Measurements from ENCODE around the gene KLHL5.

DNA sequence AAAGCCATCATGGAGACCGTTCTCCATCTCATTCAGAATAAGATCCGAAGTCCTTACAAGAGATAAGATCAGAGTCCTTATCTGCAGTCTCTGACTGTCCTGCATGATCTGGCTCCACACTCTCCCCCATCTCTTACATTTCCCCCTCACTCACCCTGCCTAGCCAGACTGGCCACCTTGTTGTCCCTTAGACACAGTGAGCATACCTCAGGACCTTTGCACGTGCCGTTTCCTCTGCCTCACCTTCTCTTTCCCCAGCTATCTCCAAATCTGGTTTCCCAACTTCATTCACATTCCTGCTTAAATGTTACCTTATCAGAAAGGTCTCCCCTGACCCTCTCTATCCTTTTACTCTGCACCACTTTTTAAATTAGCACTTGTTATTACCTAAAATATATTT, 44.0 kb downstream of the KLHL5 start:
- TF ChIP-seq, protein P1, sequence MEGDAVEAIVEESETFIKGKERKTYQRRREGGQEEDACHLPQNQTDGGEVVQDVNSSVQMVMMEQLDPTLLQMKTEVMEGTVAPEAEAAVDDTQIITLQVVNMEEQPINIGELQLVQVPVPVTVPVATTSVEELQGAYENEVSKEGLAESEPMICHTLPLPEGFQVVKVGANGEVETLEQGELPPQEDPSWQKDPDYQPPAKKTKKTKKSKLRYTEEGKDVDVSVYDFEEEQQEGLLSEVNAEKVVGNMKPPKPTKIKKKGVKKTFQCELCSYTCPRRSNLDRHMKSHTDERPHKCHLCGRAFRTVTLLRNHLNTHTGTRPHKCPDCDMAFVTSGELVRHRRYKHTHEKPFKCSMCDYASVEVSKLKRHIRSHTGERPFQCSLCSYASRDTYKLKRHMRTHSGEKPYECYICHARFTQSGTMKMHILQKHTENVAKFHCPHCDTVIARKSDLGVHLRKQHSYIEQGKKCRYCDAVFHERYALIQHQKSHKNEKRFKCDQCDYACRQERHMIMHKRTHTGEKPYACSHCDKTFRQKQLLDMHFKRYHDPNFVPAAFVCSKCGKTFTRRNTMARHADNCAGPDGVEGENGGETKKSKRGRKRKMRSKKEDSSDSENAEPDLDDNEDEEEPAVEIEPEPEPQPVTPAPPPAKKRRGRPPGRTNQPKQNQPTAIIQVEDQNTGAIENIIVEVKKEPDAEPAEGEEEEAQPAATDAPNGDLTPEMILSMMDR (IDR thresholded peaks at IDR 0.05) = no peak
- TF ChIP-seq POLR2AphosphoS5 (IDR thresholded peaks at IDR 0.05) = no peak

Measured in transverse colon (tissue), 4 donors.